Astrocyte of the spinal cord (primary cell): ENCODE results near the gene ACTR6.

Experiments used
- DNase-seq: peaks from one replicate; pipeline ENCODE4 v3.0.0; 2011; ENCODE audit warnings: low read depth, low spot score
- H3K4me3 ChIP-seq: 2 replicates; pipeline ENCODE4 v1.5.1; 2011; ENCODE audit warnings: low read depth, mild to moderate bottlenecking, low read length, moderate library complexity
- CTCF ChIP-seq: IDR thresholded peaks from 2 replicates; pipeline ENCODE4 v1.5.1; 2012; ENCODE audit warnings: low read depth, mild to moderate bottlenecking, low read length, inconsistent platforms
- in situ Hi-C: cut with HindIII; loops from 2 replicates; pipeline ENCODE4 v1.10.0; 2017; ENCODE audit warnings: low sequenced_read_pairs

ACTR6 gene

GRCh38 chr12:100200463-100201181, at the start of gene ACTR6:
TSS of gene ACTR6 (plus strand) at chr12:100200815. CDS start at chr12:100200852, 37 bp downstream.
- no peak for TF ChIP-seq CTCF
- peak; percentile 97 for DNase-seq
- in situ Hi-C loops: no loop called here
- H3K4me3 ChIP-seq: peak within 1 kb of the TSS; percentile 72

GRCh38 chr12:100151769-100152168, 48.8 kb upstream of the ACTR6 start:
- TF ChIP-seq CTCF: no peak
- no peak overlapping the region for H3K4me3 ChIP-seq
- no peak for DNase-seq
- in situ Hi-C loops: no loop called here

GRCh38 chr12:100153131-100153530, 47.5 kb upstream of the ACTR6 start:
- no peak for TF ChIP-seq CTCF
- no peak for DNase-seq
- in situ Hi-C loops: no loop called here
- no peak overlapping the region for H3K4me3 ChIP-seq

GRCh38 chr12:100154474-100155247, 46.0 kb upstream of the ACTR6 start:
- in situ Hi-C loops: no loop called here
- no peak overlapping the region for H3K4me3 ChIP-seq
- peak; percentile 54 for DNase-seq
- TF ChIP-seq CTCF: peak; percentile 94

- in situ Hi-C loops: no loop called here
- no peak for TF ChIP-seq CTCF
Measured at GRCh38 chr12:100156731-100157426, 43.7 kb upstream of the ACTR6 start.

GRCh38 chr12:100157427-100157821, 43.2 kb upstream of the ACTR6 start:
- in situ Hi-C loops: no loop called here
- no peak for DNase-seq
- no peak overlapping the region for H3K4me3 ChIP-seq
- TF ChIP-seq CTCF: no peak

More at GRCh38 chr12:100156731-100157426, 43.7 kb upstream of the ACTR6 start:
- no peak overlapping the region for H3K4me3 ChIP-seq
- no peak for DNase-seq
